ENCODE measurements around the gene A4GNT.
"Not testable (repeated sequence)": the region's sequence is repeated elsewhere in the genome, so short reads cannot be mapped to it uniquely, and the experiment has no call there.

A4GNT gene

GRCh38 chr3:138105598-138105997 is 26.6 kb downstream of the A4GNT start:
- peaks cover 13% of the 10 kb centered on the region for H3K27me3 Mint-ChIP-seq
- H3K27ac Mint-ChIP-seq = no peak overlapping the region
- DNase-seq (ENCODE audit: low spot score in 2 of 2) (no peak), ATAC-seq (ENCODE audit: low read depth) (no peak)
- no peaks in the 10 kb centered on the region for H3K36me3 Mint-ChIP-seq
- no peaks in the 10 kb centered on the region for H3K9me3 Mint-ChIP-seq
- no peaks in the 10 kb centered on the region for H3K4me1 Mint-ChIP-seq
- H3K4me3 Mint-ChIP-seq = no peak overlapping the region

GRCh38 chr3:138103466-138103865 is 28.7 kb downstream of the A4GNT start:
- no peak overlapping the region for H3K4me3 Mint-ChIP-seq
- H3K4me1 Mint-ChIP-seq = no peaks in the 10 kb centered on the region
- no peak for DNase-seq (ENCODE audit: low spot score in 2 of 2)
- no peak overlapping the region for H3K27ac Mint-ChIP-seq
- H3K36me3 Mint-ChIP-seq = no peaks in the 10 kb centered on the region
- peaks cover 10% of the 10 kb centered on the region for H3K27me3 Mint-ChIP-seq
- no peaks in the 10 kb centered on the region for H3K9me3 Mint-ChIP-seq
- no peak for ATAC-seq (ENCODE audit: low read depth)

- not testable (repeated sequence) for H3K36me3 Mint-ChIP-seq; H3K4me1 Mint-ChIP-seq; H3K9me3 Mint-ChIP-seq; DNase-seq (ENCODE audit: low spot score in 2 of 2); H3K27ac Mint-ChIP-seq; ATAC-seq (ENCODE audit: low read depth); H3K27me3 Mint-ChIP-seq; H3K4me3 Mint-ChIP-seq
Observed at GRCh38 chr3:138101351-138101940, 30.7 kb downstream of the A4GNT start.

- Mint-ChIP-seq H3K4me1 (no peaks in the 10 kb centered on the region), H3K27me3 (peaks cover 11% of the 10 kb centered on the region), H3K36me3 (no peaks in the 10 kb centered on the region), H3K27ac (no peak overlapping the region), H3K4me3 (no peak overlapping the region), H3K9me3 (no peaks in the 10 kb centered on the region)
- ATAC-seq (ENCODE audit: low read depth) (no peak), DNase-seq (ENCODE audit: low spot score in 2 of 2) (no peak)
Observed at GRCh38 chr3:138099417-138099816, 32.8 kb downstream of the A4GNT start.

- no peak overlapping the region for H3K27ac Mint-ChIP-seq
- H3K27me3 Mint-ChIP-seq = peaks cover 8% of the 10 kb centered on the region
- H3K4me1 Mint-ChIP-seq = no peaks in the 10 kb centered on the region
- no peak for DNase-seq (ENCODE audit: low spot score in 2 of 2)
- no peak for ATAC-seq (ENCODE audit: low read depth)
- no peaks in the 10 kb centered on the region for H3K9me3 Mint-ChIP-seq
- H3K36me3 Mint-ChIP-seq = no peaks in the 10 kb centered on the region
- H3K4me3 Mint-ChIP-seq = no peak overlapping the region
Observed at GRCh38 chr3:138097192-138098172, 34.7 kb downstream of the A4GNT start.

- Mint-ChIP-seq H3K4me3 (no peak overlapping the region), H3K27me3 (peaks cover 8% of the 10 kb centered on the region), H3K36me3 (no peaks in the 10 kb centered on the region), H3K9me3 (no peaks in the 10 kb centered on the region), H3K4me1 (no peaks in the 10 kb centered on the region), H3K27ac (no peak overlapping the region)
- DNase-seq (ENCODE audit: low spot score in 2 of 2) = no peak
- ATAC-seq (ENCODE audit: low read depth) = no peak
Observed at GRCh38 chr3:138093721-138094120, 38.5 kb downstream of the A4GNT start.

GRCh38 chr3:138092023-138092422 is 40.2 kb downstream of the A4GNT start:
- peaks cover 8% of the 10 kb centered on the region for H3K27me3 Mint-ChIP-seq
- no peaks in the 10 kb centered on the region for H3K9me3 Mint-ChIP-seq
- DNase-seq (ENCODE audit: low spot score in 2 of 2) (no peak), ATAC-seq (ENCODE audit: low read depth) (no peak)
- no peak overlapping the region for H3K4me3 Mint-ChIP-seq
- H3K27ac Mint-ChIP-seq = no peak overlapping the region
- H3K4me1 Mint-ChIP-seq = no peaks in the 10 kb centered on the region
- no peaks in the 10 kb centered on the region for H3K36me3 Mint-ChIP-seq

GRCh38 chr3:138089091-138089490 is 43.1 kb downstream of the A4GNT start:
- ATAC-seq (ENCODE audit: low read depth) (no peak), DNase-seq (ENCODE audit: low spot score in 2 of 2) (no peak)
- H3K27ac Mint-ChIP-seq = no peak overlapping the region
- peaks cover 5% of the 10 kb centered on the region for H3K27me3 Mint-ChIP-seq
- no peaks in the 10 kb centered on the region for H3K36me3 Mint-ChIP-seq
- H3K9me3 Mint-ChIP-seq = no peaks in the 10 kb centered on the region
- no peaks in the 10 kb centered on the region for H3K4me1 Mint-ChIP-seq
- no peak overlapping the region for H3K4me3 Mint-ChIP-seq

- not testable (repeated sequence) for ATAC-seq (ENCODE audit: low read depth); H3K4me1 Mint-ChIP-seq; H3K27me3 Mint-ChIP-seq; H3K9me3 Mint-ChIP-seq; H3K27ac Mint-ChIP-seq; DNase-seq (ENCODE audit: low spot score in 2 of 2); H3K4me3 Mint-ChIP-seq; H3K36me3 Mint-ChIP-seq
Observed at GRCh38 chr3:138085745-138086144, 46.4 kb downstream of the A4GNT start.

- Mint-ChIP-seq H3K27me3 (peaks cover 4% of the 10 kb centered on the region), H3K36me3 (no peaks in the 10 kb centered on the region), H3K4me1 (no peaks in the 10 kb centered on the region), H3K4me3 (no peak overlapping the region), H3K27ac (no peak overlapping the region), H3K9me3 (no peaks in the 10 kb centered on the region)
- no peak for DNase-seq (ENCODE audit: low spot score in 2 of 2)
- no peak for ATAC-seq (ENCODE audit: low read depth)
Observed at GRCh38 chr3:138084196-138084595, 48.0 kb downstream of the A4GNT start.

- H3K27me3 Mint-ChIP-seq = peaks cover 4% of the 10 kb centered on the region
- DNase-seq (ENCODE audit: low spot score in 2 of 2) (no peak), ATAC-seq (ENCODE audit: low read depth) (no peak)
- no peak overlapping the region for H3K27ac Mint-ChIP-seq
- H3K36me3 Mint-ChIP-seq = no peaks in the 10 kb centered on the region
- H3K9me3 Mint-ChIP-seq = no peaks in the 10 kb centered on the region
- H3K4me1 Mint-ChIP-seq = no peaks in the 10 kb centered on the region
- H3K4me3 Mint-ChIP-seq = no peak overlapping the region
Observed at GRCh38 chr3:138082992-138083386, 49.2 kb downstream of the A4GNT start.

- Mint-ChIP-seq H3K36me3 (no peaks in the 10 kb centered on the region), H3K4me3 (no peak overlapping the region), H3K9me3 (no peaks in the 10 kb centered on the region), H3K4me1 (no peaks in the 10 kb centered on the region), H3K27ac (no peak overlapping the region), H3K27me3 (peaks cover 4% of the 10 kb centered on the region)
- no peak for ATAC-seq (ENCODE audit: low read depth)
- no peak for DNase-seq (ENCODE audit: low spot score in 2 of 2)
Observed at GRCh38 chr3:138082085-138082991, 49.9 kb downstream of the A4GNT start.

GRCh38 chr3:138081371-138082084 is 50.7 kb downstream of the A4GNT start:
- Mint-ChIP-seq H3K9me3 (no peaks in the 10 kb centered on the region), H3K4me3 (no peak overlapping the region), H3K27ac (no peak overlapping the region), H3K27me3 (peaks cover 4% of the 10 kb centered on the region), H3K4me1 (no peaks in the 10 kb centered on the region), H3K36me3 (no peaks in the 10 kb centered on the region)
- ATAC-seq (ENCODE audit: low read depth) (no peak), DNase-seq (ENCODE audit: low spot score in 2 of 2) (no peak)
